Activated CD4-positive, alpha-beta T cell treated with anti-CD3 and anti-CD28 coated beads, Interleukin-2, amount 50 U/mL, for 16 hours (primary cell): ENCODE results near the gene SH3BP4.
A peak's percentile ranks its signal among the peaks of the same experiment; 100 is the strongest.
"Not testable (repeated sequence)": the region's sequence is repeated elsewhere in the genome, so short reads cannot be mapped to it uniquely, and the experiment has no call there.

Source experiments
- DNase-seq: peaks from one replicate; pipeline ENCODE4 v3.0.0-alpha.2; 2020

The SH3BP4 gene

DNA sequence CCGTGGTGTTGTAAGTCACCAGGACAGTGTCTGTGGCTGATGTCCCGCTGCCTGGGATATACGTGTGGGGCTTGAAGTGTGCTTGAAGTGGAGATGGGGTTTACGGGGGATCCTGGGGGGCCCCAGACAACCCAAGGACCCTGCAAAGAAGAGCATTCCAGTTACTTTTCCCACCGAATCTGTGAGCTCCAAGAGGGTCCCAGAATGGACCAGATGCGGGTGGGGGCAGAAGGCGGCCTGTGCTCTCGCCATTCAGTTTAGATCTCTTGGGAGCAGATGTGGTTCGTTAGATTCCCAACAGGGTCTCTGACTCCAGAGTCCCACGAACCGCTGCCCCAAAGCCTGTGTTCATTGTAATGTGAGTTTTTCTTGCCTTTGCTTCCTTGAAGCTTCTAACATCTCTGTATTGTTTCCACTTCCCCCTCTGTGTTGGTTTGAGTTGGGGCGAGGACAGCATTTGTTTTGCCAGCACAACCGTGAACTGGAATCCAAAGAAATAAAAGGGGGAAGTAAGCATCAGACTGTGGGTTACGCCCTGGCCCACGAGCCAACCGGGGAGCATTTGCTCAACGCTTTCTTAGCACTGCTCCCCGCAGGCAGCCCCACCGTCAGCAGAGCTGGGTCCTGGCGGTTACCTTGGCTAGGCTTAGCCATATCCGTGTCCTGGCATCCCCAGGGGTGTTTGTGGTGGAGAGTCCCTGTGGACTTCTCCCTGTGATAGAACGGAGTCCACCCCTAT is 92.1 kb downstream of the SH3BP4 start:
- no peak for DNase-seq

DNA sequence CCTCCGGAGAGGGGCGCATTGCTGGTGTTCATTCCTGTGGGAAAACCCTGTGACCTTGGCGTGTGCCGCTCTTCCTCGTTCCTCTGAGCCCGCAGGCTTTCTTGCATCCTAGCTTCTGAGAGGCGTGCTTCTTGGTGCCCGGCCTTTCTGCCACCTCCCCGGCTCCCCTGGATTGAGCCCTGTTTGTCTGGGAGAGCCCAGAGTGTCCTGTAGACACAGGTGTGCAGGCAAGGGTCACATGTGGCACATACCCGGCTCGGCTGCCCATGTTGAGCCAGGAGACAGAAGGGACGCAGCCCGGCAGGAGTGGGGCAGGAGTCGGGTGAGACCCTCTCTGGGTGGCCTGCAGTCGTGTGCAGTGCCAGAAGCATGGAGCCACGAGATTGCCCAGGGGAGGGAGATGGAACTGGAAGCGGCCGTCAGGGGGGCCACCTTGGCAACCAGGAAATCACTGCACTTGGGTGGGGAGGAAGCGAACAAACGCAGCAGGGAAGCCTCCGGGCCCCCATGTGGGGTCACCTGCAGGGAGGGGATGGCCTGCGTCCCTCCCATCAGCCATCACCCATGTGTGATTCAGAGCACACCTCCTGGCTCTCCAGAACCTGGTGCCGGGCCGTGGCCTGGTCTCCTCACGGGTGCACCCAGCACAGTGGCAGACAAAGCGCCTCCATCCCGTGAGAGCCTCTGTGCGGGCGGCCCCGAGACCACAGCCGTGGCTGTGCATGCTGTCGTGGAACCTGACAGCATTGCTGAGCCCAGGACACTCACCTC is 92.9 kb downstream of the SH3BP4 start:
- DNase-seq: no peak

DNA sequence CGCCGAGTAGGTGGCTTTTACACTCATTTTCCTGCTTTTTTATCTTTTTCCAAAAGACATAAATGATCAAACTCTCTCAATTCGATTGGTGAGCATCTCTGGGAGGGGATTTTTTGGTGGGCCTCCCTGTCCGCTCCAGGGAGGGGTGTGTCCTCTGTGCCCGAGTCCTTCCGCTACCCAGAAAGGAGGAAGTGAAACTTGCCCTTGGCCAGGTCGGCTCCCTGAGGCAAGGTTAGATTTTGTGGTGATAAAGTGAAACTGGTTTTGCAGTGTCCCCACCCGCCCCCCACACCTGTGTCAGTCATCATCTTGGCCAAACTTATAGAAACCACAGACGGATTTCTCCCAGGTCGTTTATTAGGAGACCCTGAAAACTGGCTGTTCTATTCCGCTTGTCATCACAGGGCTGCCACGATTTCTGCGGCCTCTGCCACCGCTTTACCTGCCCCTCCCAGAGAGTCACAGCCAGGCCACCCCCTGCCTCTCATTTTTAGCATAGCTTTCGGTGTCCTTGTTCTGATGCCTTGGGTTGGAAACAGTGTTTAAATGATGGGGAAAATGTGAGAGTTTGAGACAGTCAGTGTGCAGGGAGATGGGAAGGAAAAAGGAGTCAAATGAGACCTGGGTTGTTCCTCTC is 93.6 kb downstream of the SH3BP4 start:
- peak; percentile 17 for DNase-seq

DNA sequence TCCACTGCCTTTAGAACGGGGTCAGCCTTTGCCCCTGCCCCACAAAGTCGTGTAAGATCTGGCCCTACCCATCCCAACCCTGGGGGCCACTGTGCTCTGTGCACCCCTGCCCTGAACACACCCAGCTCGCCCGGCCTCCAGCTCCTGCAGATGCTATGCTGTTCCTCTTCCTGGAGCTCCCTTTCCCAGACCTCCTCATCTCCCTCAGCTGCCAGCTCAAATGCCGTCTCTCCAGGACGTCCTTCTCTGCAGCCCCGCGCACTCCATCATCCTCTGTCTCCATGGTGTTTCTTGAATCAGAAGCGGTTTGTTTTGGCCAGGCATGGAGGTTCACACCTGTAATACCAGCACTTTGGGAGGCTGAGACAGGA is 94.1 kb downstream of the SH3BP4 start:
- DNase-seq: no peak

DNA sequence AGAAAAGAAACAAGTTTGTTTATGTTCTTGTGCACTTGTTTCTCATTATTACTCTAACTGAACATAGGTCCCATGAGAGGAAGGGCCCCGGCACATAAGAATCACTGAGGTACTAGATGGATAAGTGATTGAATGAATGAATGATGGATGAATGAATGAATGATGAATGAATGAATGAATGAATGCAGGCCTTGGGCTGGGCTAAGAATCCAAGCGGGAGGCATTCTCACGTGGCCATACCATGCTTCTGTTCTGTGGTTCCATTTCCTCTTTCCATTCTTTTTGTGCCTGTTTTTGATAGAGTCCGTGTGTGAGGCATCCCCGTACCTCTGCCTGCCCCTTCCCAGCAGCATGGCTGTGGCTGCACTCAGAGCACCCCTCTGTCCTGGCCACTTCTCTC is 94.8 kb downstream of the SH3BP4 start:
- no peak for DNase-seq

DNA sequence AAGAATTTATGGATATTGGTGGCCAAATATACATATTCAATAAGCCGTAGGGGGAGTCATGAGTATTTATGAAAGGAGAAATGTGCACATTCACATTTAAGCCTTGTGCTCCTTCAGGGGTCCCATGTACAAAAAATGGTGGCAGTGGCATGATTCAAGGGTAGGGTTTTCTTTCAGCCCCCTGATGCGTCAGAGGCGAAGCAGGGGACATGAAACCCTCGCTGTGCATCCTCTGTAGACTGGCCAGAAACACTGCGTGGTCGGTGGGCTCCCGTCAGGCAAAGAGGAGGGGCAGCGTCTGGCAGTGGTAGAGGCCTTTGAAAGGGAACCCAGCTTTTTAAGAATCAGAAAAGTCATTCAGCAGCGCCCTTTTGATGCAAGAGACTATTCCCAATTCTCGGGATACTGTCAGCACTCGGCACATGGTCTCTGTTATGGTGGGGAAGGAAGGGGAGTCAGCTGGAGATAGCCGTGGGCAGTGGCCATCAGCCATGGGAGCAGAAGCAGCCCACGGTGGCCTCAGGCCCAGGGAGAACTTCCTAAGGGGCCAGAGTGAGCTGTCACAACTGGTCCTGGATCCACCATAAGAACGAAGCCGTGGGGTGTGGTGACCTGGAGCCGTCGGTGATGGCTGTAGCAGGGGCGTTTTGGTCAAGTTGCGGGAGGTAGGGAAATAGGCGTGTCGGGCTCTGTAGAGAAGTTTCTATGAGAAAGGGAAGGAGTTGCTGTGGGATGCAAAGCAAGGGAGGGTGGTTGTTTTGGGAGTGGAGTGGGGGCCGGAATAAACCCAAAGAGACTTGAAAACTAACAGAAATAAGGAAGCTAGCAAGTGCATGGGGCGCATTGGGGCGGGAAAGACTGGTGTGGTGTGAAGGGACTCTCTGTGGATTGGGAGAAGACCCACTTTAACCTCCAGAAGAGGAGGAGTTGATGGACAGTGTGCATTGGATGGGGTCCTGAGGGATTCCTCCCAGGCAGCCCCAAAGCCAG is 95.6 kb downstream of the SH3BP4 start:
- no peak for DNase-seq

DNA sequence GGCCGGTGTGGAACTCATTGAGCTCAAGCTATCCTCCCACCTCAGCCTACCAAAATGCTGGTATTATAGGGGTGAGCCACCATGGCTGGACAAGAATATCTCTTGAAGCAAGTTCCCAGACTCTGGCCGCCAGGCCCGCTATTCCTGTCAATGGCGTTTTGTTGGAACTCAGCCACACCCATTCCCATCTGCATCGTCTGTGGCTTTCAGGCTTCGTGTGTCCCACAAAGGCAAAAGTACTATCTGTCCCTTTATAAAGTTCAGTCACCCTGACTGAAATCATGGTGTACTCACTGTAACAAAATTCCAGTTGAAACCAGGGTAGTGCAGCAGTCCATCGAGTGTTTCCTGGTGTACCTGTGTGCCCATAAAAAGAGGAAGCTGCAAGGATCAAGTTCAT is 96.7 kb downstream of the SH3BP4 start:
- DNase-seq: no peak

DNA sequence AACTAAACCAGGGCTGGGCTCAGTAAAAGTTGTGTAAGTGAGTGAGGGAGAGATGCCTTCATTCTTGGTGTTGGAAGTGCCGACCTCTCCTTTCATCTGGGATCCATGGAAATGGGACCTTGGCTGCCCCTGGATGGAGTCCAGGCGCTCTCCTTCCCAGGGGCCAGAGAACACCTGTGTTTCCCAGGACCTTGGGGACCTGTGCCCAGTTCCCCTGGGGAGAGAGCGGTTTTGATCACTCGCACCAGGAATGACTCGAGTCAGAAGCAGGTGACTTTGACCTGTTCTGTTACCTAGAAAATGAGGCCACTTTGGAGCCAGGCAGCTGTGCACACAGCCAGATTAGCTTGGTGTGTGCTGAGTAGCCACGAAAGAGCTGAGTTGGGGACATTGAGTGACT is 97.3 kb downstream of the SH3BP4 start:
- DNase-seq: no peak

DNA sequence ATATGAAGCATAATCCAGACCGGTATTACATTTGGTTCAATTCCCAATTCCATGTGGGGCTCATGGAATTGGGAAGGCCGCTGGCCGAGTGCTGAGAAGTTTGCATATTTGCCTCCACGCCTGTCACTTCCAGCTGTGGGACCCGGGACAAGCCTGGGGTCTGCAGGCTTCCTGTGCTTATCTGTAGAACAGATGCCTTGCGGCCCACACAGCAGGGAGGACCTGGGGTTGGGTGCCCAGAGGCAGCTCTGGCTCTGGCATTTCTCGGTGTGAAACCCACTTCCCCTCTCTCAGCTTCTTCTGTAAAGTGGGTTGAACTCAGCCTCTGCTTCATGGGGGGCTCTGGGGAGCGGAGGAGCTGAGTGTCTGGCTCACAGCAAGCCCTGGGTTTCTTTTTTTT is 97.9 kb downstream of the SH3BP4 start:
- no peak for DNase-seq

DNA sequence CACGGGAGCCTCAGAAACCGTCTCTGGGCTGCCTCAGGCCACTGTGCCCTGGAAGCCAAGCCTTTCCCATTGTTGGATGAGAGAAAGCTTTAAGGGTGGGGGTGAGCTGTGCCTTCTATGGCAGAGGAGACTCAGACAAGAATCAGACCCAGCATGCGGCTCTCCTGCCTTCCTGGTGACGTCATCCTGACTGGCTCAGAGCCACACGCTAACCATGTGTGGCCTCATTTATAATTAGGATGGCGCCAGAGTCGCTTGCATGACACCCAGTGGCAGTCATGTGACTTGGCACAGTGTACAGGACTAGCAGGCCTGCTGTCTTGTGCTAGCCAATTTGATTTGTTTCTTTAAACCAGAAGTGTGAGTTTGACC is 99.1 kb downstream of the SH3BP4 start:
- DNase-seq: peak; percentile 4

DNA sequence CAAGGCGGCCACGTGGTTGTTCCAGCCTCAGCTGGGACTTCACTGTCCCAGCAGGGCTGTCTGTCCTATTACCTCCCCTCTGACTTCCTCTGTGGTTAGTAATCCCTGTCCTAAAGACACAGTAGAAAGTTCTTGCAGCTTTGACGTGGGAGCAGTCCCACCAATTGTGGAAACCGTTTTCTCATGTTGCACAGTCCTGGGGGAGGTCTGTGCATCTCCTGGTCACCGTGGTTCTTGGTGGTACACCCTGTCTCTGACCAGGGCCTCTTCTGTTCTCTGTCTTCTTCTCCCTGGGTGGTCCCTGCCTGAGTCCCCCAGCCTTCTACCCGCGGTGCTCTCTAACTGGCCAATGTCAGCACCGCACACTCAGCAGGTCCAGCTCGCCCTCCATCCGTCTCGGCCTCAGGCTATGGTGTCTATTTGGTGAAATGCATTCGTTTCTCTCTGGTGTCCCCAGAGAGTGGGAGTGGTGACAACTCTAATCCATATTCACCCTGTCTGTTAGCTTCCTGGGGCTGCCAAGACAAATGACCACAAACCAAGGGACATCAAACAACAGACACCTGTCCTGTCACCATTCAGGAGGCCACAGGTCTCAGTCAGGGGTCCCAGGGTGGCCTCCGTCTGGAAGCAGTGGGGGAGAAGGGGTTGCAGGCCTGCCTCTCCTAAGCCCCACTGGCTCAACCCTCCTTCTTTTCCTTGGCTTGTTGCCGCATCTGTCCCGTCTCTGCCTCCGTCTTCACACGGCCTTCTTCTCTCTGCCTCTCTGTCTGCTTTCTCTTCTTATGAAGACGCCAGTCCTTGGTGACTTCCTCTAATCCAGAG is 99.8 kb downstream of the SH3BP4 start:
- no peak for DNase-seq

DNA sequence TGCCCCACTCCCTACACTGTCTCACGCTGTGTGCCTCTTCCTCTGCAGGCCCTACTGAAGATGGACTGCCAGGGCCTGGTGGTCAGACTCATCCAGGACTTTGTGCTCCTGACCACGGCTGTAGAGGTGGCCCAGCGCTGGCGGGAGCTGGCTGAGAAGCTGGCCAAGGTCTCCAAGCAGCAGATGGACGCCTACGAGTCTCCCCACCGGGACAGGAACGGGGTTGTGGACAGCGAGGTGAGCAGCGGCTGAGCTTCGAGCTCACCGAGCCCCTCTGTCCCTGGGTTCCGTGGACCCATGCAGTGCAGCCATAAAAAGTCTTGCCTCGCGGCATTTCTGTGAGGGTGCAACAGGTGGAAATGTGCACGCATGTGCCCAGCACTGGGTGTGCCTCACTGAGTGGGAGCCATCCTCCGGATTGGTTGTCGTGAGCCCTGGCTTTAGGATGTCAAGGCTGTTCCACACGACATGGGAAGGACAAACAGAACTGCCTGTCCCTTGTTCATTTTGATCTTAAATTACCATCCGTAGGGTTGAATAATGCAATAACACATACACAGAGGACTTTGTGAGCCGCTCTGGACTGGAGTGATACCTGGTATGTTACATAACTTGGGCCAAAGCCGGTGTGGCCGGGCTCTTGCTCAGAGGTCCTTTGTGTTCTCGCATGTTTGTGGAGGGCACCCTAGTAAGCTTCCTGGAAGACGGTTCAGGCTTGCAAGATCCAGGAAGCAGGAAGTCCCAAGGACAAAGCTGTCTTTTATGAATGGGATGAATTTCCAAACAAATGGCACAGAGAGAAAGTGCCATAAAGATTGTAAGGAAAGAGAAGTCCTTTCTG is 100.9 kb downstream of the SH3BP4 start:
- DNase-seq: no peak

DNA sequence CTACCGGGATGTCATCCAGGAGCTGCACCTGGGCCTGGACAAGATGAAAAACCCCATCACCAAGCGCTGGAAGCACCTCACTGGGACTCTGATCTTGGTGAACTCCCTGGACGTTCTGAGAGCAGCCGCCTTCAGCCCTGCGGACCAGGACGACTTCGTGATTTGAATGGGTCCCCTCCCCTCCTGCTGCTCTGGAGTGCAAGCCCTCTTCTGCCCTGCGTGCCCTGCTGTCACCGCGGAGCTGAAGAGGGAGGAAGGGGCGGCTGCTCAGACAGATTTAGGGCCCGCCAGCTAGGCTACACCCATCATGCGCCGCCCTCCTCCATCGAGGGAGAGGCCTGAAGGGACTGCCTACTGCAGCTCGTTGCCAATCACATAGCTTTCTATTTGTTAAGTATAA is 101.8 kb downstream of the SH3BP4 start:
- DNase-seq: no peak

DNA sequence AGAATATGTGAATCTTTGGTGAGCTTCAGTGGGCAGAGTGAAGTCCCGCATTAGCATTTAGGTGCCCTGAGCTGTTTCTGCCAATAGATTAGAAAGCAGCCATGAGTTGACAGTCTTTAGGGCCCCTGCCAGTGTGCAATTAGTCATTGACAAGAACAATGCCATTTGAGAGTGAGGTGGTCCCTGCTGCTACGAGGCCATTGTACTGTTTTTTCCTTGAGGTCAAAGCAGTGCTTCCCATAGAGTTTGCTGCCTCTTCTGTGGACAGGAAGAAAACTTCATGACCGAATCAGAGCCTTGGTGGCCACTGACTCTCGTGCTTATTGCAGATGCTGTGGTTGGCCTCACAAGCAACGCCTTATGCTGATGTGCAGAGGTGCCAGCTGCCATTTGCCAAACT is 102.7 kb downstream of the SH3BP4 start:
- no peak for DNase-seq

DNA sequence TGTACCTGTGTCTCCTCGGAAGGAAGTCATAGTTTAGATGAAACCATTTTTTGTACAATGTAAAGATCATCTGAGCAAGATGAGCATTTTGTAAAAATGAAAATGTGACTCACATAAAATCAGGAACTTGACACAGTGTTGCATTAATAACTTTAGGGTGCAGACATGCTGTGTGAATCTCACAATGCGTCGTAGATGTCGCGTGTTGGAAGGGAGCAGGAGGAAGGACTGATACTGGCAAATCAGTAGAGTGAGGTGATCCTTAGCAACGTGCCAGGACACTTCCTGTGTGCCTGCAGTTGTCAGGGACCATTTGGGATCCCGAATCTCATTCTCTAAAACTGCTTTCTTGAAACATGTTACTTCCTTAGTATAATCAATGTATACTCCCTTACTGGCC is 103.1 kb downstream of the SH3BP4 start:
- no peak for DNase-seq

DNA sequence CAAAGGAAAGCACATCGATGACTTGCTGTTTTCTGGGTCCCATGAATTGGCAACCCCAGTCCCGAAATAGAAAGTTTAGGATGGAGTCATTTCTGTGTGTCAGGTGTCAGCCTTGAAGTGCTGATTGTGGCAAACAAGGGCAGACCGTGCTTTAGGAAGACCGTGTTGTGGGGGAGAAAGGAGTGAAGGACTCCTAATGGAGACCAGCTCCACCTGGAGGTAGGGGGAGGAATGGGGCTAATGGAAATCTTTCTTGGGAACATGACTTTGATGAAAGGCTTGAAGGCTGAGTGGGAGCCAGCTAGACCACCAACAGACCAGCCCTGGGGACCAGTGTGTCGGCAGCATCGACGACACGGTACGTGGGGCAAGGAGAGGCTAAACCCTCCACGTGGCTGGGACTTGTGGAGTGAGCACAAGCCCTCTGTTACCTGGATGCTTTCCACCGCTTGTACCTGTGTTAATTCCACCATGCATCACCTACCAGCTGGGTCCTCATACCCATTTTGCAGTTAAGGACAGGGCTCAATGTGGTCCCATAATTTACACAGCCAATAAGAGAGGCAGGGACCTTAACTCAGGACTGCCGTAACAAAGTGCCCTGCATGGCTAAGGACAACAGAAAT is 104.2 kb downstream of the SH3BP4 start:
- no peak for DNase-seq

DNA sequence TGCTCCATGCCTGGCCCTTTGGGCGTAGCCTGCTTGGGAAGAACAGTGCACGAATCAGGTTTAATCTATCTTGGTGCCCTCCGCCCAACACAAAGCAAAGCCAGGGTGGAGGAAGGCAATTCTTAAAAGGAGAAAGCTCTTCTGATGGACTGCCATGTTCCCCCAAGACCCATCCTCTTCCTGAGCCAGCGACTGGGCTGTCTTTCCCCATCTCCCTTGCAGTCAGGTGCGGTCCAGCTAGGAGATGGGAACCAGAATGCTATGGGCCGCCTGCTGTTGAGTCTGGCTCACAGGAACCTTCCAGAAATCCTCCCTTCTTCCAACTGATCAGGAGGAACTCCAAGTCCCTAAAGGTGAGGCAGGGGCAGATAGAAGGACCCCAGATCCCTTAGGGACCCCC is 105.0 kb downstream of the SH3BP4 start:
- DNase-seq: no peak

DNA sequence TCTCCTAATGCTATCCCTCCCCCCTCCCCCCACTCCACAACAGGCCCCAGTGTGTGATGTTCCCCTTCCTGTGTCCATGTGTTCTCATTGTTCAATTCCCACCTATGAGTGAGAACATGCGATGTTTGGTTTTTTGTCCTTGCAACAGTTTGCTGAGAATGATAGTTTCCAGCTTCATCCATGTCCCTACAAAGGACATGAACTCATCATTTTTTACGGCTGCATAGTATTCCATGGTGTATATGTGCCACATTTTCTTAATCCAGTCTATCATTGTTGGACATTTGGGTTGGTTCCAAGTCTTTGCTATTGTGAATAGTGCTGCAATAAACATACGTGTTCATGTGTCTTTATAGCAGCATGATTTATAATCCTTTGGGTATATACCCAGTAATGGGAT is 105.8 kb downstream of the SH3BP4 start:
- DNase-seq: not testable (repeated sequence)

DNA sequence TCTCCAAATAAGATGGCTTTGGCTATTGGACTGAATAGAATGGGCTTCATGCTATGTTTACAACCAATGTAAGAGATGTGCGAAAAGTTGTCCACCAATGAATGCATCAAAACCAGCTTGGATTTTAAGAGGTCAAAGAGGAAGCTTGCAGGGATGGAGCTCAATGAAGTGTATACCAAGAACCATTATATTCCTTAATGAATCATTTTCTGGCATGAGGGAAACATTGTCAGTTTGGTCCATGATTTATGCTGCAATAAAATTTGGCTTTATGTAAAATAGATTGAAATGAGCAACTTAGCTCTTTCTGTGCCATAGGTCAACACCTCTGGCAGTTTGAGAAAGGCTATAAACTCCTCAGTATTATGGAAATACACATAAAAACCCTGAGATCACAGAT is 107.3 kb downstream of the SH3BP4 start:
- DNase-seq: no peak

DNA sequence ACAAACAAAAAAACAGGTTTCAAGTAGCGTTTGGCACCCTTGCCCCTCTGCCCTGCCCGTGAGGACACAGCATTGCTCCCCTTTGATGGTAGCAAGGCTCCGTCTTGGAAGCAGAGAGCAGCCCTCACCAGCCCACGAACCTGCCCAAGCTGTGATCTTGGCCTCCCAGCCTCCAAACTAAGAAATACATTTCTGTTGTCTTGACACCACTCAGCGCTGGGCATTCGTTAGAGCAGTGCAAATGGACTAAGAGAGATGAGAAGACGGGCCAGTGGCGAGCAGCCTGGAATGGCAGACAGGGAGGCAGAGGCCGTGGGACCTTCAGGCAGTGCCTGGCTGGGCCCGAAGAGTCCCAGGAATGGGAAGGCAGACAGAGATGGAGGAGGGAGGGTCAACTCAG is 109.8 kb downstream of the SH3BP4 start:
- no peak for DNase-seq
